WERI-Rb-1 (cell line): ENCODE data around the gene UBE2E1.

Source experiments
- DNase-seq: peaks from one replicate; pipeline ENCODE4 v3.0.0-alpha.2; 2020
- H3K27ac ChIP-seq: fragments of 250-450 bp; sonication (Bioruptor Pico); 2 replicates; pipeline ENCODE4 v1.5.1; 2020; ENCODE audit warnings: mild to moderate bottlenecking, moderate library complexity
- H3K27me3 ChIP-seq: fragments of 250-450 bp; sonication (Bioruptor Pico); 2 replicates; pipeline ENCODE4 v1.5.1; 2021; ENCODE audit warnings: mild to moderate bottlenecking, low read depth, moderate library complexity; ENCODE audit not compliant: insufficient read depth, severe bottlenecking
- H3K36me3 ChIP-seq: fragments of 250-450 bp; sonication (Bioruptor Pico); 2 replicates; pipeline ENCODE4 v1.5.1; 2020; ENCODE audit warnings: mild to moderate bottlenecking, moderate library complexity
- H3K4me3 ChIP-seq: 2 replicates; pipeline ENCODE4 v1.5.1; 2011; ENCODE audit warnings: low read depth, mild to moderate bottlenecking, control low read depth, low read length
- H3K9me3 ChIP-seq: fragments of 250-450 bp; sonication (Bioruptor Pico); 2 replicates; pipeline ENCODE4 v1.5.1; 2021; ENCODE audit warnings: mild to moderate bottlenecking, moderate library complexity; ENCODE audit not compliant: severe bottlenecking
- TF ChIP-seq, protein P1 (sequence below): IDR thresholded peaks from 2 replicates; pipeline ENCODE4 v1.5.1; 2011; ENCODE audit warnings: low read depth, mild to moderate bottlenecking, control low read depth, inconsistent platforms, low read length

Gene UBE2E1

DNA sequence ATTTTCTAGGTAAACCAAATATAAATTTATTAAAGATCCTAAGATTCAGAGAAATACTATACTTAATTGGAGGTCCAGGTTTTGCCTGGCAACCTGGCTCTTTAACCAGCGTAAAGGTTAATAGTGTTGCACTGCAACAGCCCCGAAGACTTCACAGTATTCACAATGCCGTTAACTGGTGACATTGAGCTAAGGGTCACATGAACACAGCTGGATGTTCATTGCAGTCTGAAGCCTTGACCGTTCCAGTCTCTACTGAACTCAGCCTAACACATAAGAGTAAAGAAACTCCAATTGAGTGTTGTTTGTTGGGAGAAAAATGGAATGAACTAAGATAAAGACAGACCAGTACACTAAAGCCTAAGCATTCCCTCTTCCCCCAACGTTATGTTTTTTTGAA, 84.2 kb downstream of the UBE2E1 start:
- H3K27ac ChIP-seq: no peak overlapping the region
- H3K36me3 ChIP-seq: peaks cover 29% of the 10 kb centered on the region
- H3K9me3 ChIP-seq: no peaks in the 10 kb centered on the region
- H3K27me3 ChIP-seq: no peaks in the 10 kb centered on the region
- DNase-seq: no peak
- no peak overlapping the region for H3K4me3 ChIP-seq
- TF ChIP-seq, protein P1, sequence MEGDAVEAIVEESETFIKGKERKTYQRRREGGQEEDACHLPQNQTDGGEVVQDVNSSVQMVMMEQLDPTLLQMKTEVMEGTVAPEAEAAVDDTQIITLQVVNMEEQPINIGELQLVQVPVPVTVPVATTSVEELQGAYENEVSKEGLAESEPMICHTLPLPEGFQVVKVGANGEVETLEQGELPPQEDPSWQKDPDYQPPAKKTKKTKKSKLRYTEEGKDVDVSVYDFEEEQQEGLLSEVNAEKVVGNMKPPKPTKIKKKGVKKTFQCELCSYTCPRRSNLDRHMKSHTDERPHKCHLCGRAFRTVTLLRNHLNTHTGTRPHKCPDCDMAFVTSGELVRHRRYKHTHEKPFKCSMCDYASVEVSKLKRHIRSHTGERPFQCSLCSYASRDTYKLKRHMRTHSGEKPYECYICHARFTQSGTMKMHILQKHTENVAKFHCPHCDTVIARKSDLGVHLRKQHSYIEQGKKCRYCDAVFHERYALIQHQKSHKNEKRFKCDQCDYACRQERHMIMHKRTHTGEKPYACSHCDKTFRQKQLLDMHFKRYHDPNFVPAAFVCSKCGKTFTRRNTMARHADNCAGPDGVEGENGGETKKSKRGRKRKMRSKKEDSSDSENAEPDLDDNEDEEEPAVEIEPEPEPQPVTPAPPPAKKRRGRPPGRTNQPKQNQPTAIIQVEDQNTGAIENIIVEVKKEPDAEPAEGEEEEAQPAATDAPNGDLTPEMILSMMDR: no peak

DNA sequence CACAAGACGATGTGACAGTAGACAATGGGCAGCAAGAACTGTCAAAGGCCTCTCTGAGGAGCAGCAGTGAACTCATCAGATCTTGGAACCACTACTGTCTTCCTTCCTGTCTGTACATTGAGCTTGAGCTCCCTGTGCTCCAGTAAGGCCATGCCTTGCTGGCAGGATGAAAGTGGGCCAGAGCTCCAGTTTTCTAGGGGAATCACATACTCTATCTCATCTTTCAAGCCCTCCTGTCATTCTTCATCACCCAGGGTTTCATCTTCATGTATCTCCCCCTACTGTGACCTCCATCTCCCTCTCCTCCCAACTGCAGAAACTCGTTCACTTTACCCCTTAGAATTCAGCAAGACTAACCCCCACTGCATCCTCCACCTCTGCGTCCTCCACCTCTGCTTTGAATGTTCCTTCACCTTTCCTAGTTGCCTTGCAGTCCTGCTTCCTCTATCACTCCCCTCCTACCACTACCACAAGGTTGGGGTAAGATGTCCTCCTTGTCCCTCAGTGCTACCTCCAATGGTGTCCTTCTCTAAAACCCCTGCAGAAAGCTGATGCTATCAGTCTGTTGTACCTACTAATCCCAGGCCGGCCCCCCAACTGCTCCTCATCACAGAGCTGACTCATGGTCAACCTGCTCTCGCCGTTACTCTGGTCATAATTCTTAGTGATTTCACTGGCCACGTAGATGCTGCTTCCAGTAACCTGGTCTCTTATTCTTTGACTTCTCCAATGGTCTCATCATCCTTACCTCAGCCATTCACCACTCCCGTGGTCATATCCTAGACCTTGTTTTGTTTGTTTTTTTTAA, 88.7 kb downstream of the UBE2E1 start:
- TF ChIP-seq, protein P1: no peak
- Histone ChIP-seq H3K9me3 (no peaks in the 10 kb centered on the region), H3K27ac (no peak overlapping the region), H3K4me3 (no peak overlapping the region), H3K27me3 (no peaks in the 10 kb centered on the region), H3K36me3 (peaks cover 56% of the 10 kb centered on the region)
- DNase-seq: no peak

DNA sequence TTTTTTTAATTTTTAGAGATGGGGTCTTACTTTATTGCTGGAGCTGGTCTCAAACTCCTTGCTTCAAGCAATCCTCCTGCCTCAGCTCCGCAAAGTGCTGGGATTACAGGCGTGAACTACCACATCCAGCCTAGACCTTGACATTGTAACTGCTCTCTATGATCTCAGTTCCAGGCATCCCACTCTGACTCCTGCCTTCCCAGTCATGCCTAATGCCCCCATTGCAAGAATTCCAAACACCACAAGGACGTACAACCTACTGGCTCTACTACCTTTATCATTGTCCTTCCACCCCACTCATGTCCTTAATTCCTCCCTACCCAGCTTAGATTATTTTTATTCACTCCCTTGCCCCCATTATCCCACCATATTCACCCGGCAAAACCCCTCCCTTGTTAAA, 89.4 kb downstream of the UBE2E1 start:
- Histone ChIP-seq H3K27me3 (no peaks in the 10 kb centered on the region), H3K9me3 (no peaks in the 10 kb centered on the region), H3K27ac (no peak overlapping the region), H3K36me3 (peaks cover 56% of the 10 kb centered on the region), H3K4me3 (no peak overlapping the region)
- TF ChIP-seq, protein P1: no peak
- DNase-seq: no peak

DNA sequence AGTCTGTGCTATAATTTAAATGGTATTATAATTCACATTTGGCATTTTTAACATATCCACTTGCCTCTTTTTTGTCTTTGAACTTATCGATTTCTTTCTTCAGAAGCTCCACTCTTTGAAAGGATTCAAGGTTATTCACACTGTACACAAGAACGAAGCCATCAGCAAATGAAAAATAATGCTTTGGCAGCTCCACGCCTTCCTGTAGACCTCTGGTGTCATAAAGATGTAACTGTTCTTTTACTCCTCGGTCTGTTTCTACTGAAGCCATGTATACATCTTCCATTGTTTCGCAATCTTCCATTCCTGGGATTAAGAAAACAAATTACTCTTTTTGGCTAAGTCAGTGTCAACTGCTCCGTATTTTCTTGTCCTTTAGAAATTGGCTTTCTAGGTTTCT, 95.0 kb downstream of the UBE2E1 start:
- TF ChIP-seq, protein P1: no peak
- no peaks in the 10 kb centered on the region for H3K27me3 ChIP-seq
- H3K9me3 ChIP-seq: no peaks in the 10 kb centered on the region
- no peak overlapping the region for H3K4me3 ChIP-seq
- no peak overlapping the region for H3K27ac ChIP-seq
- no peak for DNase-seq
- H3K36me3 ChIP-seq: peaks cover 45% of the 10 kb centered on the region

DNA sequence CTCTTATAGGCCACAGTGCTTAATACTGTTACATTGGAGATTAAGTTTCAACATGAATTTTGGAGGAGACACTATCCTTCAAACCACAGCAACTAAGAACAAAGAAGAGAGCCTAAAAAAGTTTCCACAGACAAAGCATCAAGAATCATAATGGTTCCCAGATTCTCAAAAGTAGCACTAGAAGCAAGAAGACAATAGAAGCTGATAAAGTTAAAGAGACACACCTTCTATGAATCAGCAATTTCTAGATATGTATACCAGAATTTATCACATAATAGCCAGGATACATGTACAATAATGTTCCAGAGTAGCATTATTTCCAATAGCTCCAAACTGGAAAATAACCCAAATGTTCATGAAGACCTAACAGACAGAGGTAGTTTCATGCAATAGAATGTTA, 98.8 kb downstream of the UBE2E1 start:
- H3K4me3 ChIP-seq: no peak overlapping the region
- peaks cover 29% of the 10 kb centered on the region for H3K36me3 ChIP-seq

More for the DNA sequence above, 98.8 kb downstream of the UBE2E1 start:
- Histone ChIP-seq H3K9me3 (no peaks in the 10 kb centered on the region), H3K27ac (no peak overlapping the region), H3K27me3 (no peaks in the 10 kb centered on the region)
- TF ChIP-seq, protein P1: no peak
- DNase-seq: no peak
